Measurements from ENCODE around the gene SPAG9. TPM values are rescaled to one million over a fixed set of nuclear protein-coding genes. Genes with fewer than 3 reads are reported as not detected.

The SPAG9 gene, protein sequence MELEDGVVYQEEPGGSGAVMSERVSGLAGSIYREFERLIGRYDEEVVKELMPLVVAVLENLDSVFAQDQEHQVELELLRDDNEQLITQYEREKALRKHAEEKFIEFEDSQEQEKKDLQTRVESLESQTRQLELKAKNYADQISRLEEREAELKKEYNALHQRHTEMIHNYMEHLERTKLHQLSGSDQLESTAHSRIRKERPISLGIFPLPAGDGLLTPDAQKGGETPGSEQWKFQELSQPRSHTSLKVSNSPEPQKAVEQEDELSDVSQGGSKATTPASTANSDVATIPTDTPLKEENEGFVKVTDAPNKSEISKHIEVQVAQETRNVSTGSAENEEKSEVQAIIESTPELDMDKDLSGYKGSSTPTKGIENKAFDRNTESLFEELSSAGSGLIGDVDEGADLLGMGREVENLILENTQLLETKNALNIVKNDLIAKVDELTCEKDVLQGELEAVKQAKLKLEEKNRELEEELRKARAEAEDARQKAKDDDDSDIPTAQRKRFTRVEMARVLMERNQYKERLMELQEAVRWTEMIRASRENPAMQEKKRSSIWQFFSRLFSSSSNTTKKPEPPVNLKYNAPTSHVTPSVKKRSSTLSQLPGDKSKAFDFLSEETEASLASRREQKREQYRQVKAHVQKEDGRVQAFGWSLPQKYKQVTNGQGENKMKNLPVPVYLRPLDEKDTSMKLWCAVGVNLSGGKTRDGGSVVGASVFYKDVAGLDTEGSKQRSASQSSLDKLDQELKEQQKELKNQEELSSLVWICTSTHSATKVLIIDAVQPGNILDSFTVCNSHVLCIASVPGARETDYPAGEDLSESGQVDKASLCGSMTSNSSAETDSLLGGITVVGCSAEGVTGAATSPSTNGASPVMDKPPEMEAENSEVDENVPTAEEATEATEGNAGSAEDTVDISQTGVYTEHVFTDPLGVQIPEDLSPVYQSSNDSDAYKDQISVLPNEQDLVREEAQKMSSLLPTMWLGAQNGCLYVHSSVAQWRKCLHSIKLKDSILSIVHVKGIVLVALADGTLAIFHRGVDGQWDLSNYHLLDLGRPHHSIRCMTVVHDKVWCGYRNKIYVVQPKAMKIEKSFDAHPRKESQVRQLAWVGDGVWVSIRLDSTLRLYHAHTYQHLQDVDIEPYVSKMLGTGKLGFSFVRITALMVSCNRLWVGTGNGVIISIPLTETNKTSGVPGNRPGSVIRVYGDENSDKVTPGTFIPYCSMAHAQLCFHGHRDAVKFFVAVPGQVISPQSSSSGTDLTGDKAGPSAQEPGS (N-terminal part only)
- total RNA-seq (100 to 1,000 TPM; 105 to 116 TPM), polyA plus RNA-seq (ENCODE audit: insufficient read length in 6 of 6) (100 to 1,000 TPM; 110 to 147 (median 120) TPM)
- long read RNA-seq, donor 1, full-length matches to known transcripts, result 10 of 19 reads
- long read RNA-seq, donor 1, partial matches to known transcripts, result 9 of 19 reads
- long read RNA-seq, donor 1, other reads (novel, unspliced or antisense), result 0 of 19 reads
- long read RNA-seq, donor 2, full-length matches to known transcripts, result 8 of 16 reads
- long read RNA-seq, donor 2, partial matches to known transcripts, result 8 of 16 reads
- long read RNA-seq, donor 2, other reads (novel, unspliced or antisense), result 0 of 16 reads
- long read RNA-seq, donor 3, partial matches to known transcripts, result 0 of 4 reads
- long read RNA-seq, donor 3, other reads (novel, unspliced or antisense), result 0 of 4 reads
- long read RNA-seq, donor 4, partial matches to known transcripts, result 8 of 14 reads
- long read RNA-seq, donor 4, other reads (novel, unspliced or antisense), result 5 of 14 reads
- long read RNA-seq, donor 5, full-length matches to known transcripts, result 6 of 20 reads
- long read RNA-seq, donor 5, partial matches to known transcripts, result 14 of 20 reads
- long read RNA-seq, donor 5, other reads (novel, unspliced or antisense), result 0 of 20 reads
- long read RNA-seq, donor 6, full-length matches to known transcripts, result 7 of 7 reads
- long read RNA-seq, donor 6, partial matches to known transcripts, result 0 of 7 reads
- long read RNA-seq, donor 6, other reads (novel, unspliced or antisense), result 0 of 7 reads
- long read RNA-seq, donor 7, transcript SPAG9-207 (3 exons, 828 nt), result major isoform, 6 of 6 reads
- long read RNA-seq, donor 7, partial matches to known transcripts, result 0 of 6 reads
- long read RNA-seq, donor 7, other reads (novel, unspliced or antisense), result 0 of 6 reads
- long read RNA-seq, donor 8, full-length matches to known transcripts, result 7 of 29 reads
- long read RNA-seq, donor 8, partial matches to known transcripts, result 22 of 29 reads
- long read RNA-seq, donor 8, other reads (novel, unspliced or antisense), result 0 of 29 reads
- long read RNA-seq, donor 9, result 0 reads
- long read RNA-seq, donor 10, partial matches to known transcripts, result 4 of 6 reads
- long read RNA-seq, donor 10, other reads (novel, unspliced or antisense), result 2 of 6 reads
- long read RNA-seq, donor 11, result 0 reads
- long read RNA-seq, donor 12, full-length matches to known transcripts, result 19 of 19 reads
- long read RNA-seq, donor 12, partial matches to known transcripts, result 0 of 19 reads
- long read RNA-seq, donor 12, other reads (novel, unspliced or antisense), result 0 of 19 reads

DNA sequence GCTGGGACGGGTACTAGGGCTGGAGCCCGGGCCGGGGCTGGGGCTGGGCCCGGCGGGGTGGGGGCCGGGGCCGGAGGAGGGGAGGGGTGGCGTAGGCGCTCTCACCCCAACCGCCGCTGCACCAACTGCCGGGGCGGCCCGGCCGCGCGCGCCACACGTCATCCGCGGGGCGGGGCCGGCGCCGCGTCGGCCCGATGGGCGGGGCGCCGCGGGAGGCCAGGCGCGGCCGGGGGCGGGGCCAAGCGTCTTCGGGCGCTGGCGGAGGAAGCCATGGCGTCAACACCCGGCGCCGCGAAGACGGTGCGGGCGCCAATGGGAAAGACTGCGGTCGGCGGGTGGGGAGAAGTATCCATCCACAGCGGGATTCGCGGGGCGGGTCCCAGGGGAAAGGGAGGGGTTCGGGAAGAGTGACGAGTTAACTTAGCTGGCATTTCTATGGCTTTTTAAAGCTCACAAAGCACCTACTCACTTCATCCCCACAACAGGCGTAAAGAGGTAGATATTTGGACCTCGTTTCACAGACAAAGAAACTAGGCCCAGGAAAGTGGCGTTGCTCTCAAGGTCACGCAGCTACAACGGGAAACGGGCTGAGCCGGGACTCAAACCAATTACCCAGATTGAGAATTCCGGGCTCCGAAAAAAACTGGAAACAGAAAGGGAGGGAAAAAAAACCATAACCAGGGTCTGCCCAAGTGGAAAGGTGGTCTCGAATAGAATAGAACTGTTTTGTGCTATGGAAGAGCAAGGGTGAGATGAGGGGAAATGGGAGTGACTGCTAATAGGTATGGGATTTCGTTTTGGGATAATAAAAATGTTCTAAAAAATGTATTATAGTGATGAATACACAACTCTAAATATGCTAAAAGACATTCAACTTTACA, at the start of gene SPAG9:
Gene SPAG9, minus strand, starts transcription at position 130 of the 881 bp plus-strand sequence. CDS start 212 bp downstream, outside the sequence.
- Histone ChIP-seq H3K9me3 (no peaks in the 10 kb centered on the region), H3K27ac (peak within 1 kb of the TSS; percentile 93 to 99), H3K4me3 (peak within 1 kb of the TSS; percentile 59 to 93), H3K27me3 (no peaks in the 10 kb centered on the region), H3K4me1 (peaks cover 15 to 58% of the 10 kb centered on the region in 2 donors), H3K36me3 (no peaks in the 10 kb centered on the region)
- peak; percentile 94 to 98 (median 98) for DNase-seq
- peak; percentile 82 for ATAC-seq
- TF ChIP-seq CTCF (IDR thresholded peaks at IDR 0.05), result no peak
- intact Hi-C loops (cut with DNase I), result no loop called here

DNA sequence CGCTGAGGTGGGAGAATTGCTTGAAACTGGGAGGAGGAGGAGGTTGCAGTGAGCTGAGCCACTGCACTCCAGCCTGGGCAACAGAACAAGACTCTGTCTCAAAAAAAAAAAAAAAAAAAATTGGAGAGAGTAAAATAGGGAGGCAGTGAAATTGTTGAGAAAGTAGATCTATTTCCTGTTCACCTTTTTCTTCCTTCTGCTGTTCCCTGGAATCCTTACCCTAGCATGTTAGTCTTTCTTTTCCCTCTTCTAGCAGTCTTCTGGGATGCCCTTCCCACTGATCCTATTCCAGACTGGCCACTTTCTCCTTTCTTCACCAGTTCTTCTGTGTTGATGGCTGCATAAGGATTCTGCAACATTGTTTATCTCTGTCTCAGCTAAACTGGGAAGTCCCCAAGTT, 48.7 kb upstream of the SPAG9 start:
- Histone ChIP-seq H3K9me3 (no peaks in the 10 kb centered on the region), H3K4me1 (peaks cover 0 to 28% of the 10 kb centered on the region in 2 donors), H3K4me3 (no peak overlapping the region), H3K27ac (no peak overlapping the region), H3K27me3 (no peaks in the 10 kb centered on the region), H3K36me3 (peaks cover 0 to 49% of the 10 kb centered on the region in 2 donors)
- no peak for TF ChIP-seq CTCF (IDR thresholded peaks at IDR 0.05)
- intact Hi-C loops (cut with DNase I), result no loop called here
- no peak for DNase-seq
- no peak for ATAC-seq

- Histone ChIP-seq H3K36me3 (peaks cover 0 to 49% of the 10 kb centered on the region in 2 donors), H3K9me3 (no peaks in the 10 kb centered on the region), H3K4me1 (peaks cover 0 to 28% of the 10 kb centered on the region in 2 donors), H3K27me3 (no peaks in the 10 kb centered on the region), H3K4me3 (peak overlapping the region; percentile 84 to 97), H3K27ac (peak overlapping the region; percentile 88 to 95)
- ATAC-seq, result peak; percentile 59
- TF ChIP-seq CTCF (IDR thresholded peaks at IDR 0.05), result peak; percentile 73 to 77
- DNase-seq, result peak in 3 of 4 donors; percentile 48 to 89 (median 62)
- intact Hi-C loops (cut with DNase I), result no loop called here
These were observed 46.6 kb upstream of the SPAG9 start for GRCh38 chr17:51166987-51167931.
